MCF 10A (cell line): ENCODE data around the gene RPUSD3. TPM values are rescaled to one million over a fixed set of nuclear protein-coding genes. Genes with fewer than 3 reads are reported as not detected.
"Not testable (repeated sequence)": the region's sequence is repeated elsewhere in the genome, so short reads cannot be mapped to it uniquely, and the experiment has no call there.

Source experiments
- BruUV-seq: library from RNA; stranded (reverse); fragments of 400-500 nt; replicated peaks from 2 replicates; lab custom pipeline; 2021; lab: Mats Ljungman, UMichigan
- CTCF ChIA-PET: fragments of 300-600 bp; sonication (Branson Sonifier 250); formaldehyde crosslinking; extraction: SDS; loops from one replicate; lab custom pipeline; 2021; ENCODE audit warnings: antibody characterized with exemption, inconsistent platforms; lab: Yijun Ruan, JAX
- POLR2A ChIA-PET: fragments of 300-600, 350-650 bp; sonication (Branson Sonifier 250); formaldehyde crosslinking; extraction: SDS; loops from one replicate; lab custom pipeline; 2020; ENCODE audit warnings: antibody characterized with exemption, inconsistent platforms; lab: Yijun Ruan, JAX
- DNase-seq: peaks from one replicate; pipeline ENCODE4 v3.0.0-alpha.2; 2018; ENCODE audit not compliant: unreplicated experiment
- H3K27ac Mint-ChIP-seq: one replicate; pipeline ENCODE4 v1.8.0; 2022; ENCODE audit warnings: mild to moderate bottlenecking, low read depth, mixed read lengths; ENCODE audit not compliant: unreplicated experiment
- H3K27me3 Mint-ChIP-seq: one replicate; pipeline ENCODE4 v1.8.0; 2022; ENCODE audit warnings: mixed read lengths; ENCODE audit not compliant: insufficient read depth, unreplicated experiment
- H3K36me3 Mint-ChIP-seq: one replicate; pipeline ENCODE4 v1.8.0; 2022; ENCODE audit warnings: mild to moderate bottlenecking, moderate library complexity, mixed read lengths; ENCODE audit not compliant: insufficient read depth, unreplicated experiment
- H3K4me1 Mint-ChIP-seq: one replicate; pipeline ENCODE4 v1.8.0; 2022; ENCODE audit warnings: mixed read lengths; ENCODE audit not compliant: insufficient read depth, unreplicated experiment
- H3K4me3 Mint-ChIP-seq: one replicate; pipeline ENCODE4 v1.8.0; 2022; ENCODE audit warnings: mild to moderate bottlenecking, moderate library complexity, mixed read lengths; ENCODE audit not compliant: unreplicated experiment
- H3K9me3 Mint-ChIP-seq: one replicate; pipeline ENCODE4 v1.8.0; 2022; ENCODE audit warnings: mixed read lengths; ENCODE audit not compliant: unreplicated experiment
- intact Hi-C: fragments of 100-400 bp; cut with micrococcal nuclease; formaldehyde crosslinking; loops from 2 replicates; pipeline ENCODE4 v1.14.1; 2022
- total RNA-seq: library from RNA; stranded (reverse); gene quantifications from 2 replicates; pipeline ENCODE4 v1.2.3, GENCODE V29; 2022
- TF ChIP-seq, protein P1 (sequence below): fragments of 200-600 bp; IDR thresholded peaks from one replicate; pipeline ENCODE4 v1.8.0; 2022; ENCODE audit warnings: antibody characterized with exemption, mild to moderate bottlenecking; ENCODE audit not compliant: unreplicated experiment

RPUSD3 gene
- total RNA-seq, 1 experiment from 2014 or later: 40.7 TPM

DNA sequence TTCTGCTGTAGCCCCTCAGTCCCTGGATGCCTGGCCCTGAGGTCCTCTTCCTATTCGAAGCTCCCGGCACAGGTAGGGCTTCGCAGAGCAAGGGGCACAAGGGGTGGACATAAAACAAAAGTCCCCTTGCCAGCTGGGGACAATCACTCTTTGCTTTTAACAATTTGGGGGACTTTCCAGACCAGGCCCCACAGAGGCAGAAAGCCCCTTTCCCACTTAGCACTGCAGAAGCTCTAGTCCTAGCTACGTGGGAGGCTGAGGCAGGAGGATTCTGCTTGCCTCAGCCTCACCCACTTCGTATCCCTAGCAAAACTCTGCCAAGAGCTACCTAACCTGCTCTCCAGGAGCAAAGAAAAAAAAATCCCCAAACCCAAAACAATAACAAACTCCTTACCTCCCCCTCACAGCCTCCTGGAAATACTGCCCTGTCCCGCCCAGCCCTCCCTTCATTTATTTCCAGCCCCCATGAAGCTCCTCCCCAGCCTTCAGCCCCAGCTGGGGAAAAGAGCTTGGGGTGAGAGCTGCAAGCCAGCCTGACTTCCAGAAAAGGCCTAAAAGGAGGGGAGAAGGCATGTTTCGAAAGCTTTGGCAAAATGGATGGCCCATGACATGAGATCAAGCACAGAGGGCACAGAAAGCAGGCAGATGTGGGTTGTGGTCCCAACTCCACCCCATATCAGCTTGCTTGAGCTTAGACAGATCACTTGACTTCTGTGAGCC is 36.2 kb upstream of the RPUSD3 start, which contains the start of gene CIDEC:
CIDEC (minus strand) TSS at position 424 of the 720 bp plus-strand sequence. CDS start 1,767 bp downstream, outside the sequence.
- CTCF ChIA-PET: no interaction called here

DNA sequence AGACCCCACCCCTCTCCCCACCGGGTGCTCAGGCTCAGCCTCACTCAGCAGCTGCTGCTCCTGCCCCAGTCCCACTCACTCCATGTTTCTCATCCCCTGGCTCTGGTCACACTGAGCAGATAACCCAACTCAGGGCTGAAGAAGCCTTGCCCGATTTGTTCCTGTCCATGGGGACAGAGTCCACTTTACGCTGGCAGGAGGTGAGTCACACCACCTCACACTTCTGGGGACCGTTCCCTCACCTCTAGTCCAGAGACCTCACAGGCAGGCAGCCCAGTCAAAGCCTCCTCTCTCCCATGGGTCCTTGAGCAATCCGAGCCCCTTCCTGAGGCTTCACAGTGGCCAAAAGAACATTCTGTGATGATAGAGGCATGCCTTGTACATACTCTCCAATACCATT is 34.9 kb upstream of the RPUSD3 start:
- H3K36me3 Mint-ChIP-seq: no peaks in the 10 kb centered on the region

More for the DNA sequence above, 36.2 kb upstream of the RPUSD3 start, which contains the start of gene CIDEC:
- TF ChIP-seq, protein P1, sequence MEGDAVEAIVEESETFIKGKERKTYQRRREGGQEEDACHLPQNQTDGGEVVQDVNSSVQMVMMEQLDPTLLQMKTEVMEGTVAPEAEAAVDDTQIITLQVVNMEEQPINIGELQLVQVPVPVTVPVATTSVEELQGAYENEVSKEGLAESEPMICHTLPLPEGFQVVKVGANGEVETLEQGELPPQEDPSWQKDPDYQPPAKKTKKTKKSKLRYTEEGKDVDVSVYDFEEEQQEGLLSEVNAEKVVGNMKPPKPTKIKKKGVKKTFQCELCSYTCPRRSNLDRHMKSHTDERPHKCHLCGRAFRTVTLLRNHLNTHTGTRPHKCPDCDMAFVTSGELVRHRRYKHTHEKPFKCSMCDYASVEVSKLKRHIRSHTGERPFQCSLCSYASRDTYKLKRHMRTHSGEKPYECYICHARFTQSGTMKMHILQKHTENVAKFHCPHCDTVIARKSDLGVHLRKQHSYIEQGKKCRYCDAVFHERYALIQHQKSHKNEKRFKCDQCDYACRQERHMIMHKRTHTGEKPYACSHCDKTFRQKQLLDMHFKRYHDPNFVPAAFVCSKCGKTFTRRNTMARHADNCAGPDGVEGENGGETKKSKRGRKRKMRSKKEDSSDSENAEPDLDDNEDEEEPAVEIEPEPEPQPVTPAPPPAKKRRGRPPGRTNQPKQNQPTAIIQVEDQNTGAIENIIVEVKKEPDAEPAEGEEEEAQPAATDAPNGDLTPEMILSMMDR: no peak
- no peaks in the 10 kb centered on the region for H3K9me3 Mint-ChIP-seq
- DNase-seq: no peak
- BruUV-seq: no TSS peak
- H3K36me3 Mint-ChIP-seq: no peaks in the 10 kb centered on the region
- H3K4me3 Mint-ChIP-seq: no peak within 1 kb of the TSS
- peaks cover 17% of the 10 kb centered on the region for H3K4me1 Mint-ChIP-seq
- H3K27me3 Mint-ChIP-seq: no peaks in the 10 kb centered on the region
- intact Hi-C loops: no loop called here
- H3K27ac Mint-ChIP-seq: peak within 1 kb of the TSS; percentile 27
- POLR2A ChIA-PET: interaction anchor here (0.6 to 1.5 kb wide), 6 partner anchors 9 to 104 kb away, joined by 3 to 7 read pairs (median 3); no protein-coding TSS in a partner anchor

DNA sequence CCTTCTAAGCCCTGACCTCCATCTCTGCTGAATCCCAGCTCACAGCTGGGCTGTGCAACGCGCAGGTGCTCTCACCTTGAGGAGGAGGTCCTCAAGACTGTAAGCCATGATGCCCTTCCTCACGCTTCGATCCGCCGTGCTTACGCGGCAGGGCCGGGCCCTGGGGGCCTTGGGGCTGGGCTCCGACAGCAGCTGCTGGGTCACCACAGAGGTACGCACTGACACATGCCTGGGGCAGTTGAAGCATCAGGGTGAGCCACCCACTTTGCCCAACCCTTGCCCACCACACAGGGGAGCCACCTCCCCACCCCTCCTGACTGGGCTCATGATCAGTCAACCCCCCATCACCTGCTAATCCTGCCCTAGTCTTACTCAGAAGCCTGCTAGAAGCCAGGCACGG is 33.2 kb upstream of the RPUSD3 start:
- Mint-ChIP-seq H3K9me3 (no peaks in the 10 kb centered on the region), H3K27ac (no peak overlapping the region), H3K4me1 (peaks cover 5% of the 10 kb centered on the region), H3K4me3 (no peak overlapping the region), H3K27me3 (no peaks in the 10 kb centered on the region), H3K36me3 (no peaks in the 10 kb centered on the region)
- POLR2A ChIA-PET: interaction anchor here (0.8 kb wide), 1 partner anchor 9 kb away, joined by 4 read pairs; no protein-coding TSS in a partner anchor
- no peak for DNase-seq
- intact Hi-C loops: no loop called here
- CTCF ChIA-PET: no interaction called here
- TF ChIP-seq, protein P1: no peak
- no TSS peak for BruUV-seq

More for the DNA sequence above, 34.9 kb upstream of the RPUSD3 start:
- H3K9me3 Mint-ChIP-seq: no peaks in the 10 kb centered on the region
- H3K4me3 Mint-ChIP-seq: no peak overlapping the region
- H3K27ac Mint-ChIP-seq: peak overlapping the region; percentile 27
- BruUV-seq: no TSS peak
- no peaks in the 10 kb centered on the region for H3K27me3 Mint-ChIP-seq
- ChIA-PET CTCF (no interaction called here), POLR2A (interaction anchor here (0.9 to 1.5 kb wide), 4 partner anchors 13 to 32 kb away, joined by 3 to 7 read pairs (median 4); no protein-coding TSS in a partner anchor)
- DNase-seq: no peak
- TF ChIP-seq, protein P1: no peak
- peaks cover 5% of the 10 kb centered on the region for H3K4me1 Mint-ChIP-seq
- intact Hi-C loops: no loop called here

DNA sequence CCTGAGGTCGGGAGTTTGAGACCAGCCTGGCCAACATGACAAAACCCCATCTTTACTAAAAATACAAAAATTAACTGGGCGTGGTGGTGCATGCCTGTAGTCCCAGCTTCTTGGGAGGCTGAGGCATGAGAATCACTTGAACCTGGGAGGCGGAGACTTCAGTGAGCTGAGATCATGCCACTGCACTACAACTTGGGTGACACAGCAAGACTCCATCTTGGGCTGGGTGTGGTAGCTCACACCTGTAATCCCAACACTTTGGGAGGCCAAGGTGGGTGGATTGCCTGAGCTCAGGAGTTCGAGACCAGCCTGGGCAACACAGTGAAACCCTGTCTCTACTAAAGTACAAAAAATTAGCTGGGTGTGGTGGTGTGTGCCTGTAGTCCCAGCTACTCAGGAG is 32.4 kb upstream of the RPUSD3 start:
- H3K36me3 Mint-ChIP-seq, DNase-seq, intact Hi-C loops, H3K4me1 Mint-ChIP-seq, H3K9me3 Mint-ChIP-seq, H3K4me3 Mint-ChIP-seq, CTCF ChIA-PET, BruUV-seq, H3K27ac Mint-ChIP-seq, H3K27me3 Mint-ChIP-seq: not testable (repeated sequence)
- POLR2A ChIA-PET: interaction anchor here (3.4 kb wide), 1 partner anchor 8 kb away, joined by 14 read pairs; no protein-coding TSS in a partner anchor
